ENCODE data around the gene ZNF568.

GRCh38 chr19:37012093-37012745 lies 96.1 kb downstream of the ZNF568 start:
- no peak for TF ChIP-seq EZH2 (IDR thresholded peaks at IDR 0.05; ENCODE audit: insufficient read depth, poor library complexity, severe bottlenecking)
- no peak for TF ChIP-seq EZH2phosphoT487 (IDR thresholded peaks at IDR 0.05; ENCODE audit: insufficient read depth, low read depth)
